ENCODE results near the gene MPP3.

MPP3 gene

DNA sequence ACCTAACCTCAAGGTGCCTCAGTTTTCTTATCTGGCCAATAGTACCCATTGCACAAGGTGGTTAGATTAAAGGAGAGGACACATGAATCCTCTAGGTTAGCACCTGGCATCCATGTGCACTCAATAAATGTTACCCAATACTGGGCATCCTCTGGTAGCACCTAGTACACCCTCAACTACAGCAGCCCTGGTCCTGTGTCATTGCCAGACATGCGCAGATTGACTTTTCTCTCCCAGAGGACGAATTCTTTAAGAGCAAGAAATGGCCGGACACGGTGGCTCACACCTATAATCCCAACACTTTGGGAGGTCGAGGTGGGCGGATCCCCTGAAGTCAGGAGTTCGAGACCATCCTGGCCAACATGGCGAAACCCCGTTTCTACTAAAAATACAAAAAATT lies 61.5 kb downstream of the MPP3 start:
- TF ChIP-seq, protein P1, sequence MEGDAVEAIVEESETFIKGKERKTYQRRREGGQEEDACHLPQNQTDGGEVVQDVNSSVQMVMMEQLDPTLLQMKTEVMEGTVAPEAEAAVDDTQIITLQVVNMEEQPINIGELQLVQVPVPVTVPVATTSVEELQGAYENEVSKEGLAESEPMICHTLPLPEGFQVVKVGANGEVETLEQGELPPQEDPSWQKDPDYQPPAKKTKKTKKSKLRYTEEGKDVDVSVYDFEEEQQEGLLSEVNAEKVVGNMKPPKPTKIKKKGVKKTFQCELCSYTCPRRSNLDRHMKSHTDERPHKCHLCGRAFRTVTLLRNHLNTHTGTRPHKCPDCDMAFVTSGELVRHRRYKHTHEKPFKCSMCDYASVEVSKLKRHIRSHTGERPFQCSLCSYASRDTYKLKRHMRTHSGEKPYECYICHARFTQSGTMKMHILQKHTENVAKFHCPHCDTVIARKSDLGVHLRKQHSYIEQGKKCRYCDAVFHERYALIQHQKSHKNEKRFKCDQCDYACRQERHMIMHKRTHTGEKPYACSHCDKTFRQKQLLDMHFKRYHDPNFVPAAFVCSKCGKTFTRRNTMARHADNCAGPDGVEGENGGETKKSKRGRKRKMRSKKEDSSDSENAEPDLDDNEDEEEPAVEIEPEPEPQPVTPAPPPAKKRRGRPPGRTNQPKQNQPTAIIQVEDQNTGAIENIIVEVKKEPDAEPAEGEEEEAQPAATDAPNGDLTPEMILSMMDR (conservative IDR thresholded peaks at IDR 0.05; ENCODE audit: low read depth, low read length) = no peak
- H3K4me3 ChIP-seq (ENCODE audit: low read length) = no peak overlapping the region
- no peak for DNase-seq (ENCODE audit: low read depth)

- no peak overlapping the region for H3K4me3 ChIP-seq (ENCODE audit: low read length)
- TF ChIP-seq, protein P1 (conservative IDR thresholded peaks at IDR 0.05; ENCODE audit: low read depth, low read length) = no peak
- no peak for DNase-seq (ENCODE audit: low read depth)
Observed at GRCh38 chr17:43770957-43771356, 62.0 kb downstream of the MPP3 start.

- no peak for DNase-seq (ENCODE audit: low read depth)
- no peak overlapping the region for H3K4me3 ChIP-seq (ENCODE audit: low read length)
- TF ChIP-seq, protein P1 (conservative IDR thresholded peaks at IDR 0.05; ENCODE audit: low read depth, low read length) = no peak
Observed at GRCh38 chr17:43769859-43770258, 63.1 kb downstream of the MPP3 start.

DNA sequence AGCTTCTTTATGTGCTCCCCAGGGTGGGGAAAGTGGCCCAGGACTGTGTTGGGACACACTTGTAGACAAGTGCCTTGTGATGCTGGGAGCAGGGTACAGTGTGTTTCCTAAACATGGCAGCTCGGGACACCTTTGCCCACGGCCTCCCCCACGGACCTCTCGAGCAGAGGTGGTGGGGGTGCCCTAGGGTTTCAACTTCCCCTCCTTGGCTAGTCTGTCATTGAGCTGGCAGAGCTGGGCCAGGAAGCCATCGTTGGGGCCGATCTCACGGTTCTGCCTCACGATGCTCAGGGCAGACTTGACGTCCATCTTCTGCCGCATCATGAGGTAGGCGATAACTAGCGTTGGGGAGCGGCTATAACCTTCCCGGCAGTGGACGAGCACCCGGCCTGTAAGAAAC lies 63.5 kb downstream of the MPP3 start:
- H3K4me3 ChIP-seq (ENCODE audit: low read length) = no peak overlapping the region
- no peak for DNase-seq (ENCODE audit: low read depth)
- TF ChIP-seq, protein P1 (conservative IDR thresholded peaks at IDR 0.05; ENCODE audit: low read depth, low read length) = no peak

DNA sequence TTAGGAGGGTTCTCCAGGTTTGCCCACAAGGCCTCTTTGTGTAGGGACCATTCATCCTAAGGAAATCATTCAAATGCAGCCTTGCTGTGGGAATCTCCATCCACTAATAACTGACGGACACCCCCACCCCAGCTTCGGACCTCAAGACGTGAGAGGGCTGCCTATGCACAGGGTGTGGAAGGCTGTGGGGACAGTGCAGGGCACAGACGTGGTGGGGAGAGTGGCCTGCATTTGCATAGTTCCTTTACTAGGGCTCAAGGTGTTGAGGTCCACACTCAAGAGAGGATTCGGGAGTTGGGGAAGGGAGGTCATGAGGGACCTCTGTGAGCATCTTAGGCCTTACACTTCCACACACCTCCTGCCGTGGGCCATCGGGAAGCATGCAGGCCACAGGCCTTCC lies 64.0 kb downstream of the MPP3 start:
- no peak for DNase-seq (ENCODE audit: low read depth)
- TF ChIP-seq, protein P1 (conservative IDR thresholded peaks at IDR 0.05; ENCODE audit: low read depth, low read length) = no peak
- H3K4me3 ChIP-seq (ENCODE audit: low read length) = no peak overlapping the region

GRCh38 chr17:43768382-43768781 lies 64.6 kb downstream of the MPP3 start:
- TF ChIP-seq, protein P1 (conservative IDR thresholded peaks at IDR 0.05; ENCODE audit: low read depth, low read length) = no peak
- H3K4me3 ChIP-seq (ENCODE audit: low read length) = no peak overlapping the region

DNA sequence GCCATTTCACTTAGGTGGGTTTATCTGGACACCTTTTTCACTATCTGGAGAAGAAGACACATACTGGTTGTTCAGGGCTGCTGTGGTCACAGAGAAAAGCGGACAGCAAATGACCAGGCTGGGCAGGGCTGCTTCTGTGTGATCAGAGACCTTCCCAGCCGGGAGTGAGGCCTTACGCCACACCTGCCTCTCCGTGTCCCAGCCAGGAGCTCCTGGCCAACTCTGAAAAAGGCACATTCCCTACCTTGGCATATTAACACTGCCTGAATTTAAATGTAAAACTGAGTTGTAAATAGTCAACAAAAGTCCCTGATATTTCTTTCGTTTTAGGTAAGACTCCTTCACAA lies 65.3 kb downstream of the MPP3 start:
- no peak overlapping the region for H3K4me3 ChIP-seq (ENCODE audit: low read length)
- TF ChIP-seq, protein P1 (conservative IDR thresholded peaks at IDR 0.05; ENCODE audit: low read depth, low read length) = no peak
- DNase-seq (ENCODE audit: low read depth) = no peak

More at GRCh38 chr17:43768382-43768781, 64.6 kb downstream of the MPP3 start:
- no peak for DNase-seq (ENCODE audit: low read depth)

Measured in retinal pigment epithelial cell (primary cell).